ENCODE results near the gene DMPK. TPM values are rescaled to one million over a fixed set of nuclear protein-coding genes. Genes with fewer than 3 reads are reported as not detected.

DMPK gene
- total RNA-seq, 1 experiment from 2014 or later, result 119 TPM

- ChIA-PET POLR2A (no interaction called here), CTCF (no interaction called here)
- intact Hi-C loops (cut with micrococcal nuclease; ENCODE audit: unreplicated experiment), result no loop called here
- H3K27ac ChIP-seq (ENCODE audit: low read length), result no peak overlapping the region
- TF ChIP-seq TCF7L2 (IDR thresholded peaks at IDR 0.05; ENCODE audit: low read depth, low read length) (no peak), POLR2AphosphoS5 (IDR thresholded peaks at IDR 0.05; ENCODE audit: low read depth, low read length) (no peak), SIN3A (IDR thresholded peaks at IDR 0.05; ENCODE audit: borderline replicate concordance, insufficient read depth, low read depth, low read length) (no peak)
- TF ChIP-seq, protein P1, sequence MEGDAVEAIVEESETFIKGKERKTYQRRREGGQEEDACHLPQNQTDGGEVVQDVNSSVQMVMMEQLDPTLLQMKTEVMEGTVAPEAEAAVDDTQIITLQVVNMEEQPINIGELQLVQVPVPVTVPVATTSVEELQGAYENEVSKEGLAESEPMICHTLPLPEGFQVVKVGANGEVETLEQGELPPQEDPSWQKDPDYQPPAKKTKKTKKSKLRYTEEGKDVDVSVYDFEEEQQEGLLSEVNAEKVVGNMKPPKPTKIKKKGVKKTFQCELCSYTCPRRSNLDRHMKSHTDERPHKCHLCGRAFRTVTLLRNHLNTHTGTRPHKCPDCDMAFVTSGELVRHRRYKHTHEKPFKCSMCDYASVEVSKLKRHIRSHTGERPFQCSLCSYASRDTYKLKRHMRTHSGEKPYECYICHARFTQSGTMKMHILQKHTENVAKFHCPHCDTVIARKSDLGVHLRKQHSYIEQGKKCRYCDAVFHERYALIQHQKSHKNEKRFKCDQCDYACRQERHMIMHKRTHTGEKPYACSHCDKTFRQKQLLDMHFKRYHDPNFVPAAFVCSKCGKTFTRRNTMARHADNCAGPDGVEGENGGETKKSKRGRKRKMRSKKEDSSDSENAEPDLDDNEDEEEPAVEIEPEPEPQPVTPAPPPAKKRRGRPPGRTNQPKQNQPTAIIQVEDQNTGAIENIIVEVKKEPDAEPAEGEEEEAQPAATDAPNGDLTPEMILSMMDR (IDR thresholded peaks at IDR 0.05), result no peak
- TF ChIP-seq, protein P2, sequence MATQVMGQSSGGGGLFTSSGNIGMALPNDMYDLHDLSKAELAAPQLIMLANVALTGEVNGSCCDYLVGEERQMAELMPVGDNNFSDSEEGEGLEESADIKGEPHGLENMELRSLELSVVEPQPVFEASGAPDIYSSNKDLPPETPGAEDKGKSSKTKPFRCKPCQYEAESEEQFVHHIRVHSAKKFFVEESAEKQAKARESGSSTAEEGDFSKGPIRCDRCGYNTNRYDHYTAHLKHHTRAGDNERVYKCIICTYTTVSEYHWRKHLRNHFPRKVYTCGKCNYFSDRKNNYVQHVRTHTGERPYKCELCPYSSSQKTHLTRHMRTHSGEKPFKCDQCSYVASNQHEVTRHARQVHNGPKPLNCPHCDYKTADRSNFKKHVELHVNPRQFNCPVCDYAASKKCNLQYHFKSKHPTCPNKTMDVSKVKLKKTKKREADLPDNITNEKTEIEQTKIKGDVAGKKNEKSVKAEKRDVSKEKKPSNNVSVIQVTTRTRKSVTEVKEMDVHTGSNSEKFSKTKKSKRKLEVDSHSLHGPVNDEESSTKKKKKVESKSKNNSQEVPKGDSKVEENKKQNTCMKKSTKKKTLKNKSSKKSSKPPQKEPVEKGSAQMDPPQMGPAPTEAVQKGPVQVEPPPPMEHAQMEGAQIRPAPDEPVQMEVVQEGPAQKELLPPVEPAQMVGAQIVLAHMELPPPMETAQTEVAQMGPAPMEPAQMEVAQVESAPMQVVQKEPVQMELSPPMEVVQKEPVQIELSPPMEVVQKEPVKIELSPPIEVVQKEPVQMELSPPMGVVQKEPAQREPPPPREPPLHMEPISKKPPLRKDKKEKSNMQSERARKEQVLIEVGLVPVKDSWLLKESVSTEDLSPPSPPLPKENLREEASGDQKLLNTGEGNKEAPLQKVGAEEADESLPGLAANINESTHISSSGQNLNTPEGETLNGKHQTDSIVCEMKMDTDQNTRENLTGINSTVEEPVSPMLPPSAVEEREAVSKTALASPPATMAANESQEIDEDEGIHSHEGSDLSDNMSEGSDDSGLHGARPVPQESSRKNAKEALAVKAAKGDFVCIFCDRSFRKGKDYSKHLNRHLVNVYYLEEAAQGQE (IDR thresholded peaks at IDR 0.05; ENCODE audit: insufficient read depth in 1 of 2, low read depth in 2 of 2, low read length in 1 of 2), result no peak
- in situ Hi-C loops (cut with HindIII; ENCODE audit: low pct_unique_long_range_greater_than_20kb, low sequenced_read_pairs), result no loop called here
- H3K4me3 ChIP-seq (ENCODE audit: low read depth in 2 of 2, low read length in 2 of 2), result no peak overlapping the region
- H3K36me3 ChIP-seq (ENCODE audit: control insufficient read depth, insufficient read depth, low read length), result peaks cover 5% of the 10 kb centered on the region; the same call in 1 of the 2 replicates
- DNase-seq (ENCODE audit: low read depth, low spot score) (no peak), ATAC-seq (no peak)
- H3K4me1 ChIP-seq (ENCODE audit: control insufficient read depth, insufficient read depth, low read length), result peaks cover 15% of the 10 kb centered on the region
- no peaks in the 10 kb centered on the region for H3K27me3 ChIP-seq (ENCODE audit: control insufficient read depth, insufficient read depth, low read length)
- BruUV-seq (replicated peaks), result no TSS peak
- no peaks in the 10 kb centered on the region for H3K9me3 ChIP-seq (ENCODE audit: control insufficient read depth, insufficient read depth, low read depth, low read length)
Measured at GRCh38 chr19:45785781-45786532, 3.7 kb upstream of the DMPK start.

GRCh38 chr19:45785097-45785496, 2.8 kb upstream of the DMPK start:
- ATAC-seq (no peak), DNase-seq (ENCODE audit: low read depth, low spot score) (no peak)
- BruUV-seq (replicated peaks), result no TSS peak
- CTCF ChIA-PET, result no interaction called here
- peaks cover 5% of the 10 kb centered on the region; the same call in 1 of the 2 replicates for H3K36me3 ChIP-seq (ENCODE audit: control insufficient read depth, insufficient read depth, low read length)
- TF ChIP-seq, protein P1 (IDR thresholded peaks at IDR 0.05), result no peak
- TF ChIP-seq TCF7L2 (IDR thresholded peaks at IDR 0.05; ENCODE audit: low read depth, low read length) (no peak), SIN3A (IDR thresholded peaks at IDR 0.05; ENCODE audit: borderline replicate concordance, insufficient read depth, low read depth, low read length) (no peak), POLR2AphosphoS5 (IDR thresholded peaks at IDR 0.05; ENCODE audit: low read depth, low read length) (no peak)
- TF ChIP-seq, protein P2 (IDR thresholded peaks at IDR 0.05; ENCODE audit: insufficient read depth in 1 of 2, low read depth in 2 of 2, low read length in 1 of 2), result no peak
- H3K27ac ChIP-seq (ENCODE audit: low read length), result peak overlapping the region; percentile 39; the same call in 1 of the 2 replicates
- H3K9me3 ChIP-seq (ENCODE audit: control insufficient read depth, insufficient read depth, low read depth, low read length), result no peaks in the 10 kb centered on the region
- POLR2A ChIA-PET, result no interaction called here
- H3K4me3 ChIP-seq (ENCODE audit: low read depth in 2 of 2, low read length in 2 of 2), result no peak overlapping the region
- no peaks in the 10 kb centered on the region for H3K27me3 ChIP-seq (ENCODE audit: control insufficient read depth, insufficient read depth, low read length)
- in situ Hi-C loops (cut with HindIII; ENCODE audit: low pct_unique_long_range_greater_than_20kb, low sequenced_read_pairs) (no loop called here), intact Hi-C loops (cut with micrococcal nuclease; ENCODE audit: unreplicated experiment) (no loop called here)
- peaks cover 21% of the 10 kb centered on the region for H3K4me1 ChIP-seq (ENCODE audit: control insufficient read depth, insufficient read depth, low read length)
